ENCODE measurements around the gene TRIM67.

TRIM67 gene

GRCh38 chr1:231122143-231122542 lies 39.7 kb upstream of the TRIM67 start:
- TF ChIP-seq REST (IDR thresholded peaks at IDR 0.05; ENCODE audit: insufficient read depth in 1 of 2, low read depth in 2 of 2, low read length in 2 of 2) (no peak), POLR2AphosphoS5 (IDR thresholded peaks at IDR 0.05; ENCODE audit: low read depth, low read length) (no peak), TAF1 (IDR thresholded peaks at IDR 0.05; ENCODE audit: borderline replicate concordance, insufficient read depth, low read length) (no peak), FOXP2 (optimal IDR thresholded peaks at IDR 0.05; ENCODE audit: borderline replicate concordance, extremely low read depth, extremely low read length, insufficient read depth) (no peak), SIN3A (IDR thresholded peaks at IDR 0.05; ENCODE audit: borderline replicate concordance, insufficient read depth, low read length) (no peak)

- TF ChIP-seq TAF1 (IDR thresholded peaks at IDR 0.05; ENCODE audit: borderline replicate concordance, insufficient read depth, low read length) = no peak
Observed at GRCh38 chr1:231124746-231125145, 37.1 kb upstream of the TRIM67 start.

GRCh38 chr1:231125972-231126580 lies 35.8 kb upstream of the TRIM67 start:
- TF ChIP-seq FOXP2 (optimal IDR thresholded peaks at IDR 0.05; ENCODE audit: borderline replicate concordance, extremely low read depth, extremely low read length, insufficient read depth) (no peak), REST (IDR thresholded peaks at IDR 0.05; ENCODE audit: insufficient read depth in 1 of 2, low read depth in 2 of 2, low read length in 2 of 2) (no peak), POLR2AphosphoS5 (IDR thresholded peaks at IDR 0.05; ENCODE audit: low read depth, low read length) (no peak), TAF1 (IDR thresholded peaks at IDR 0.05; ENCODE audit: borderline replicate concordance, insufficient read depth, low read length) (no peak), SIN3A (IDR thresholded peaks at IDR 0.05; ENCODE audit: borderline replicate concordance, insufficient read depth, low read length) (no peak)

GRCh38 chr1:231130544-231130943 lies 31.3 kb upstream of the TRIM67 start:
- TF ChIP-seq POLR2AphosphoS5 (IDR thresholded peaks at IDR 0.05; ENCODE audit: low read depth, low read length) (no peak), SIN3A (IDR thresholded peaks at IDR 0.05; ENCODE audit: borderline replicate concordance, insufficient read depth, low read length) (no peak), FOXP2 (optimal IDR thresholded peaks at IDR 0.05; ENCODE audit: borderline replicate concordance, extremely low read depth, extremely low read length, insufficient read depth) (no peak), TAF1 (IDR thresholded peaks at IDR 0.05; ENCODE audit: borderline replicate concordance, insufficient read depth, low read length) (no peak), REST (IDR thresholded peaks at IDR 0.05; ENCODE audit: insufficient read depth in 1 of 2, low read depth in 2 of 2, low read length in 2 of 2) (no peak)

- TF ChIP-seq FOXP2 (optimal IDR thresholded peaks at IDR 0.05; ENCODE audit: borderline replicate concordance, extremely low read depth, extremely low read length, insufficient read depth) = no peak
Observed at GRCh38 chr1:231134624-231135023, 27.2 kb upstream of the TRIM67 start.

- TF ChIP-seq SIN3A (IDR thresholded peaks at IDR 0.05; ENCODE audit: borderline replicate concordance, insufficient read depth, low read length) (no peak), TAF1 (IDR thresholded peaks at IDR 0.05; ENCODE audit: borderline replicate concordance, insufficient read depth, low read length) (no peak), FOXP2 (optimal IDR thresholded peaks at IDR 0.05; ENCODE audit: borderline replicate concordance, extremely low read depth, extremely low read length, insufficient read depth) (no peak), POLR2AphosphoS5 (IDR thresholded peaks at IDR 0.05; ENCODE audit: low read depth, low read length) (no peak), REST (IDR thresholded peaks at IDR 0.05; ENCODE audit: insufficient read depth in 1 of 2, low read depth in 2 of 2, low read length in 2 of 2) (no peak)
Observed at GRCh38 chr1:231138236-231138635, 23.6 kb upstream of the TRIM67 start.
